SU-DHL-6 (cell line): ENCODE data around the gene HIPK4.

ENCODE experiments used
- H2AFZ ChIP-seq: fragments of 200-600 bp; sonication (generic); 2 replicates; pipeline ENCODE4 v1.6.1; 2014; ENCODE audit warnings: low read depth, mild to moderate bottlenecking, moderate library complexity, mixed read lengths, antibody characterized with exemption, low read length; ENCODE audit not compliant: severe bottlenecking
- H3F3A ChIP-seq: fragments of 200-600 bp; shearing (Covaris generic); 2 replicates; pipeline ENCODE4 v1.6.0; 2016; ENCODE audit warnings: antibody characterized with exemption, mild to moderate bottlenecking; ENCODE audit not compliant: insufficient read depth
- H3K27ac ChIP-seq: fragments of 200-600 bp; sonication (generic); 2 replicates; pipeline ENCODE4 v1.5.1; 2016; ENCODE audit warnings: low read depth, mild to moderate bottlenecking, low read length, moderate library complexity, mixed read lengths
- H3K27me3 ChIP-seq: fragments of 200-600 bp; sonication (generic), shearing (Covaris generic); 2 replicates; pipeline ENCODE4 v1.6.0; 2014; ENCODE audit warnings: mild to moderate bottlenecking, low read length
- H3K36me3 ChIP-seq: fragments of 200-600 bp; sonication (generic); 2 replicates; pipeline ENCODE4 v1.6.1; 2014; ENCODE audit warnings: mild to moderate bottlenecking, low read length, mixed read lengths
- H3K4me2 ChIP-seq: fragments of 300-600, 200-600 bp; shearing (Covaris generic), sonication (generic); 2 replicates; pipeline ENCODE4 v1.6.0; 2014; ENCODE audit warnings: low read length, low read depth, mild to moderate bottlenecking; ENCODE audit not compliant: poor library complexity, severe bottlenecking
- H3K4me3 ChIP-seq: fragments of 200-600 bp; sonication (generic); 2 replicates; pipeline ENCODE4 v1.5.1; 2014; ENCODE audit warnings: antibody characterized with exemption, low read length, mild to moderate bottlenecking, mixed read lengths; ENCODE audit not compliant: insufficient read depth, poor library complexity, severe bottlenecking
- H3K79me2 ChIP-seq: fragments of 200-600 bp; sonication (generic); 2 replicates; pipeline ENCODE4 v1.6.1; 2014; ENCODE audit warnings: mild to moderate bottlenecking, low read length, moderate library complexity; ENCODE audit not compliant: insufficient read depth
- H3K9ac ChIP-seq: fragments of 200-600 bp; sonication (generic); 2 replicates; pipeline ENCODE4 v1.7.0; 2014; ENCODE audit warnings: mild to moderate bottlenecking, low read length
- H3K9me2 ChIP-seq: fragments of 200-600 bp; sonication (generic); replicated peaks from 2 replicates; pipeline ENCODE4 v1.6.1; 2014; ENCODE audit warnings: low read length; ENCODE audit not compliant: insufficient read depth
- H3K9me3 ChIP-seq: fragments of 200-600 bp; sonication (generic); 2 replicates; pipeline ENCODE4 v1.6.1; 2014; ENCODE audit warnings: low read length, mixed read lengths; ENCODE audit not compliant: insufficient read depth
- H4K20me1 ChIP-seq: fragments of 200-600 bp; sonication (generic); 2 replicates; pipeline ENCODE4 v1.6.1; 2014; ENCODE audit warnings: low read depth, mild to moderate bottlenecking, antibody characterized with exemption, low read length, moderate library complexity, mixed read lengths
- CTCF ChIP-seq: fragments of 200-600 bp; sonication (generic); IDR thresholded peaks from one replicate; pipeline ENCODE4 v1.5.1; 2017; ENCODE audit warnings: antibody characterized with exemption, mild to moderate bottlenecking, low read length, moderate library complexity; ENCODE audit not compliant: insufficient read depth, poor library complexity, severe bottlenecking
- EZH2phosphoT487 ChIP-seq: fragments of 200-600 bp; sonication (generic), shearing (Covaris generic); conservative IDR thresholded peaks from 2 replicates; pipeline ENCODE4 v1.6.1; 2018; ENCODE audit warnings: mild to moderate bottlenecking, antibody characterized with exemption, low read length, moderate library complexity, mixed read lengths

Gene HIPK4

DNA sequence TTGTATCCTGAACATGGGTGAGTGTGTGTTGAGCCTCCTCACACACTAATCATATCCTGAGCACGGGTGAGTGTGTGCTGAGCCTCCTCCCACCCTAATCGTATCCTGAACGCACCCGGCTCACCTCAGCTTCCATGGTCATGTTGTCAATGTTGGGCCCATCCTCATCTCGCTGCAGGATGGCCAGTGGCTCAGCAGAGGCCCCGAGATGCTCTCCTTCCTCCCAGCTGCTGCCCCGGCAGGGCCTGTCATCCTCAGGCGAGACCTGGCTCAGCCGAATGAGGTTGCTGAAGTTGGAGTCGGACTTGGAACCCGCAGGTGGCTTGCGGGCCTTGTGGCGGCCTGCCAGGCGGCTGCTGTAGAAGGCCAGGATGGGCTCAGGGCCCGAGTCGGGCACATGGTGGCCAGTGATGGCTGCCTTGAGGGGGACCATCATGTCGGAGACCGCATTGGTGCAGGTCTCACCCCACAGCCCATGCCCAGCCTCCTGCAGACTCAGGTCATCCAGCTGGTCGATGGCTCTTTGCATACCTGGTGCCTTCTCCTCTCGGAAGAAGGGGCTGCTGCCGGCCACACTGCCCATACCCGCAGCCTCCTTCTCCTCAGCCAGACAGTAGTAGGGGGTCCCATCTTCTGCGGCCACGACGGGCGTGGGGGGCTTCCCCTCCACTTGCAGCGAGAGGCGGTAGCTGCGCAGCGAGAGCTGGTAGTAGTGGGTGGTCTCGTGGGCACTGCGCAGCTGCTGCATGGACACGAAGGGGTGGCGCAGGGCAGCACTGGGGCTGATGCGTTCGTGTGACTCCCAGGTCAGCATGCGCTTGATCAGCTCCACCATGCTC is 9.6 kb downstream of the HIPK4 start:
- TF ChIP-seq CTCF: no peak
- no peak for TF ChIP-seq EZH2phosphoT487
- no peaks in the 10 kb centered on the region for H3K9me3 ChIP-seq
- H3K9ac ChIP-seq: no peak overlapping the region
- H3K27me3 ChIP-seq: no peaks in the 10 kb centered on the region
- H4K20me1 ChIP-seq: no peaks in the 10 kb centered on the region
- H3K79me2 ChIP-seq: no peaks in the 10 kb centered on the region
- no peak overlapping the region for H2AFZ ChIP-seq
- no peak overlapping the region for H3K27ac ChIP-seq
- H3K4me2 ChIP-seq: no peak overlapping the region
- H3K9me2 ChIP-seq: no peaks in the 10 kb centered on the region
- H3K4me3 ChIP-seq: no peak overlapping the region
- H3F3A ChIP-seq: no peaks in the 10 kb centered on the region
- no peaks in the 10 kb centered on the region for H3K36me3 ChIP-seq

- Histone ChIP-seq H3K9me2 (no peaks in the 10 kb centered on the region), H3K27me3 (no peaks in the 10 kb centered on the region), H3K9ac (no peak overlapping the region), H2AFZ (no peak overlapping the region), H3K4me3 (no peak overlapping the region), H4K20me1 (no peaks in the 10 kb centered on the region), H3K36me3 (no peaks in the 10 kb centered on the region), H3F3A (no peaks in the 10 kb centered on the region), H3K27ac (no peak overlapping the region), H3K79me2 (no peaks in the 10 kb centered on the region), H3K4me2 (no peak overlapping the region), H3K9me3 (no peaks in the 10 kb centered on the region)
- TF ChIP-seq EZH2phosphoT487 (no peak), CTCF (no peak)
Measured at GRCh38 chr19:40379446-40380198, 10.4 kb downstream of the HIPK4 start.

- no peak overlapping the region for H3K27ac ChIP-seq
- H3K27me3 ChIP-seq: no peaks in the 10 kb centered on the region
- TF ChIP-seq CTCF: no peak
- no peak for TF ChIP-seq EZH2phosphoT487
- no peaks in the 10 kb centered on the region for H3K9me2 ChIP-seq
- H3K4me2 ChIP-seq: no peak overlapping the region
- no peaks in the 10 kb centered on the region for H4K20me1 ChIP-seq
- H3K9ac ChIP-seq: no peak overlapping the region
- H2AFZ ChIP-seq: no peak overlapping the region
- no peaks in the 10 kb centered on the region for H3K79me2 ChIP-seq
- H3K4me3 ChIP-seq: no peak overlapping the region
- H3K9me3 ChIP-seq: no peaks in the 10 kb centered on the region
- no peaks in the 10 kb centered on the region for H3F3A ChIP-seq
- H3K36me3 ChIP-seq: no peaks in the 10 kb centered on the region
Measured at GRCh38 chr19:40378509-40378908, 11.5 kb downstream of the HIPK4 start.
